GM12878 (cell line): Measurements from ENCODE around the gene ZBTB39. TPM values are rescaled to one million over a fixed set of nuclear protein-coding genes. Genes with fewer than 3 reads are reported as not detected.

Experiments used
- ATAC-seq: fragments of 200-7000 bp; cut with Tn5 transposase; 3 replicates; pipeline ENCODE4 v1.9.1; 2020; ENCODE audit warnings: mild to moderate bottlenecking, moderate library complexity
- BruUV-seq: library from RNA; stranded (reverse); fragments of 400-500 nt; replicated peaks from 2 replicates; lab custom pipeline; 2021; lab: Mats Ljungman, UMichigan
- CTCF ChIA-PET: fragments of 300-600 bp; sonication (Branson Sonifier 250); formaldehyde crosslinking; extraction: SDS; loops from one replicate; lab custom pipeline; 2021; ENCODE audit warnings: inconsistent platforms; lab: Yijun Ruan, JAX
- POLR2A ChIA-PET: fragments of 350-600 bp; formaldehyde crosslinking; extraction: SDS; loops from one replicate; lab custom pipeline; 2021; ENCODE audit warnings: inconsistent platforms; lab: Charles Lee
- RAD21 ChIA-PET: fragments of 300-600 bp; sonication (Branson Sonifier 250); formaldehyde crosslinking; loops from one replicate; lab custom pipeline; 2023; ENCODE audit warnings: antibody characterized with exemption; ENCODE audit not compliant: unreplicated experiment; lab: Charles Lee
- SMC1A ChIA-PET: fragments of 300-600 bp; sonication (Branson Sonifier 250); formaldehyde crosslinking; loops from one replicate; lab custom pipeline; 2023; ENCODE audit not compliant: unreplicated experiment, uncharacterized antibody; lab: Charles Lee
- DNase-seq: peaks from one replicate; pipeline ENCODE4 v3.0.0-alpha.2; 2011; ENCODE audit warnings: low read depth, low spot score
- FAIRE-seq: peaks from 3 replicates; lab custom pipeline; 2011; peaks lifted over from hg19 to GRCh38; lab: Jason Lieb, UNC
- H2AFZ ChIP-seq: 2 replicates; pipeline ENCODE4 v1.6.0; 2011; ENCODE audit warnings: low read depth, low read length, control low read depth; ENCODE audit not compliant: control insufficient read depth
- H3K27ac ChIP-seq: 2 replicates; pipeline ENCODE4 v1.5.1; 2011; ENCODE audit warnings: control low read depth; ENCODE audit not compliant: control insufficient read depth, insufficient read depth
- H3K27me3 ChIP-seq, 2 experiments: replicated peaks in 1 of 2; 2 replicates each; pipeline versions ENCODE4 v1.6.0 to v1.6.1; 2011; ENCODE audit warnings: low read length in 1 of 2; ENCODE audit not compliant: control insufficient read depth in 2 of 2, insufficient read depth in 2 of 2
- H3K36me3 ChIP-seq, 2 experiments: 2 replicates each; pipeline ENCODE4 v1.5.1; 2011; ENCODE audit warnings: low read length in 1 of 2; ENCODE audit not compliant: control insufficient read depth in 2 of 2, insufficient read depth in 2 of 2
- H3K4me1 ChIP-seq: 2 replicates; pipeline ENCODE4 v1.6.1; 2011; ENCODE audit warnings: mild to moderate bottlenecking, low read length, moderate library complexity, mixed read lengths; ENCODE audit not compliant: control insufficient read depth, insufficient read depth
- H3K4me2 ChIP-seq: 2 replicates; pipeline ENCODE4 v1.6.0; 2011; ENCODE audit warnings: control low read depth; ENCODE audit not compliant: control insufficient read depth, insufficient read depth
- H3K4me3 ChIP-seq: fragments of 200-600 bp; sonication (generic); 2 replicates; pipeline ENCODE4 v1.5.1; 2016
- H3K79me2 ChIP-seq: 2 replicates; pipeline ENCODE4 v1.6.0; 2011; ENCODE audit warnings: low read length; ENCODE audit not compliant: control insufficient read depth, insufficient read depth
- H3K9ac ChIP-seq: 2 replicates; pipeline ENCODE4 v1.8.0; 2011; ENCODE audit warnings: low read length, control low read depth, mixed read lengths; ENCODE audit not compliant: control insufficient read depth, insufficient read depth
- H3K9me3 ChIP-seq: replicated peaks from 3 replicates; pipeline ENCODE4 v1.5.1; 2011; ENCODE audit warnings: mild to moderate bottlenecking, low read length; ENCODE audit not compliant: control insufficient read depth, insufficient read depth
- H4K20me1 ChIP-seq: 2 replicates; pipeline ENCODE4 v1.6.0; 2011; ENCODE audit not compliant: control insufficient read depth, insufficient read depth
- ATF7 ChIP-seq: fragments of 450-650 bp; IDR thresholded peaks from 2 replicates; pipeline ENCODE4 v1.6.1; 2016; ENCODE audit warnings: low read depth, mild to moderate bottlenecking
- CBFB ChIP-seq: IDR thresholded peaks from 2 replicates; pipeline ENCODE4 v1.6.1; 2016; ENCODE audit warnings: antibody characterized with exemption, low read depth
- ESRRA ChIP-seq: IDR thresholded peaks from 2 replicates; pipeline ENCODE4 v1.6.1; 2012; ENCODE audit warnings: mild to moderate bottlenecking, low read length, improper control_type of control experiment
- FOS ChIP-seq: IDR thresholded peaks from 3 replicates; pipeline ENCODE4 v1.6.1; 2011; ENCODE audit warnings: borderline replicate concordance; ENCODE audit not compliant: insufficient read length; ENCODE audit errors: extremely low read depth
- GABPA ChIP-seq: IDR thresholded peaks from 2 replicates; pipeline ENCODE4 v1.6.1; 2014; ENCODE audit warnings: antibody characterized with exemption, low read depth, mild to moderate bottlenecking, inconsistent platforms
- HDAC6 ChIP-seq: fragments of 200-600 bp; sonication (generic); IDR thresholded peaks from one replicate; pipeline ENCODE4 v1.8.0; 2017; ENCODE audit warnings: antibody characterized with exemption; ENCODE audit not compliant: unreplicated experiment
- IKZF2 ChIP-seq, 2 experiments: fragments of 450-650 bp; IDR thresholded peaks; 2 replicates each; pipeline ENCODE4 v1.6.1; 2017; ENCODE audit warnings: mild to moderate bottlenecking in 2 of 2, moderate library complexity in 2 of 2
- LARP7 ChIP-seq: fragments of 450-650 bp; IDR thresholded peaks from 2 replicates; pipeline ENCODE4 v1.6.1; 2017; ENCODE audit warnings: mild to moderate bottlenecking
- PAX5 ChIP-seq: IDR thresholded peaks from 2 replicates; pipeline ENCODE4 v1.6.1; 2011; ENCODE audit warnings: low read depth, low read length, borderline replicate concordance
- POLR2AphosphoS5 ChIP-seq: IDR thresholded peaks from 2 replicates; pipeline ENCODE4 v1.6.1; 2011; ENCODE audit warnings: mild to moderate bottlenecking, low read length, inconsistent platforms
- RAD51 ChIP-seq: fragments of 450-650 bp; IDR thresholded peaks from 2 replicates; pipeline ENCODE4 v1.6.1; 2016; ENCODE audit warnings: moderate library complexity, mild to moderate bottlenecking, inconsistent platforms
- RELA ChIP-seq: fragments of 450-650 bp; IDR thresholded peaks from 2 replicates; pipeline ENCODE4 v1.8.0; 2014; ENCODE audit warnings: borderline replicate concordance; ENCODE audit not compliant: partially characterized antibody
- SMAD1 ChIP-seq: fragments of 450-650 bp; IDR thresholded peaks from 2 replicates; pipeline ENCODE4 v1.6.1; 2018; ENCODE audit warnings: mild to moderate bottlenecking, low read depth; ENCODE audit not compliant: partially characterized antibody
- SMARCA5 ChIP-seq: fragments of 450-650 bp; IDR thresholded peaks from 2 replicates; pipeline ENCODE4 v1.6.1; 2017; ENCODE audit warnings: mild to moderate bottlenecking
- SREBF1 ChIP-seq: IDR thresholded peaks from 2 replicates; pipeline ENCODE4 v1.6.1; 2012; ENCODE audit warnings: mild to moderate bottlenecking, low read length
- TARDBP ChIP-seq: IDR thresholded peaks from 2 replicates; pipeline ENCODE4 v1.6.1; 2016; ENCODE audit warnings: borderline replicate concordance
- TBL1XR1 ChIP-seq: IDR thresholded peaks from 2 replicates; pipeline ENCODE4 v1.6.1; 2012; ENCODE audit warnings: low read depth, low read length, improper control_type of control experiment
- WGBS: methylation state at CpG from one replicate; pipeline ENCODE4 v1.1.6; 2016; ENCODE audit warnings: low lambda C conversion rate; ENCODE audit not compliant: insufficient replicate concordance, insufficient coverage; ENCODE audit errors: missing lambda C conversion rate; 5-methylcytosine and 5-hydroxymethylcytosine counted together
- in situ Hi-C: fragments of 300-500 bp; cut with MboI; formaldehyde crosslinking; loops from 9 replicates; pipeline ENCODE4 v1.14.3; 2018; ENCODE audit warnings: mixed read lengths
- intact Hi-C: fragments of 100-400 bp; cut with micrococcal nuclease; formaldehyde crosslinking; loops from one replicate; pipeline ENCODE4 v1.14.2; 2022; ENCODE audit not compliant: unreplicated experiment
- polyA plus RNA-seq, 11 experiments: library from polyadenylated mRNA; depleted of rRNA in 4 of 11; unstranded in 6 of 11; stranded (reverse) in 5 of 11; fragments of >200 nt; fragmentation: Nextera tagmentation in 4 of 11; fragmentation: Illumina TruSeq in 1 of 11; extraction: Ambion mirVana in 4 of 11; extraction: Trizol in 1 of 11; gene quantifications; 1 replicate in 1 of 11; 2 replicates in 10 of 11; pipeline versions ENCODE4 v1.2.1 to v1.2.3, GENCODE V29; 2011 to 2016; ENCODE audit warnings: inconsistent platforms in 2 of 11, missing spikeins in 2 of 11, low read depth in 1 of 11
- total RNA-seq, 4 experiments: library from RNA; depleted of rRNA in 3 of 4; stranded (reverse); fragments of >200 nt in 3 of 4; fragmentation: Illumina TruSeq in 1 of 4; extraction: Trizol in 1 of 4; gene quantifications; 2 replicates each; pipeline versions ENCODE4 v1.2.1 to v1.2.3, GENCODE V29; 2013 to 2021
- TF ChIP-seq, protein P1 (sequence below): fragments of 150-350 bp; IDR thresholded peaks from 2 replicates; pipeline ENCODE4 v1.6.1; 2016; ENCODE audit warnings: low read depth, low read length
- TF ChIP-seq, protein P2 (sequence below): fragments of 450-650 bp; IDR thresholded peaks from 2 replicates; pipeline ENCODE4 v1.6.1; 2016; ENCODE audit warnings: mild to moderate bottlenecking

ZBTB39 gene
- total and polyA plus RNA-seq, 10 of the 15 experiments (the other 5 are each of a cell fraction or from before 2014, with no cell fraction given) = 0.88 to 6.8 (median 4.4) TPM

GRCh38 chr12:57012600-57013465 is 6.5 kb upstream of the ZBTB39 start:
- BruUV-seq = no TSS peak
- DNase-seq (peak; percentile 32), FAIRE-seq (peak; percentile 78), ATAC-seq (peak; percentile 87)
- RAD21 ChIA-PET = interaction anchor here (0.6 to 1.5 kb wide), 2 partner anchors 52 to 99 kb away, joined by 4 to 5 read pairs; partner anchors contain the start of gene STAT6
- POLR2A ChIA-PET = interaction anchor here (1.6 kb wide), 1 partner anchor 81 kb away, joined by 4 read pairs; no protein-coding TSS in a partner anchor
- no peak overlapping the region for H3K27ac ChIP-seq
- intact Hi-C loops (no loop called here), in situ Hi-C loops (no loop called here)
- WGBS = 49% methylated on average over 7 of the region's 7 CpGs
- H3K27me3 ChIP-seq = no peaks in the 10 kb centered on the region
- H3K9me3 ChIP-seq = no peaks in the 10 kb centered on the region
- peaks cover 24% of the 10 kb centered on the region for H3K4me1 ChIP-seq
- H4K20me1 ChIP-seq = no peaks in the 10 kb centered on the region
- H2AFZ ChIP-seq = no peak overlapping the region
- no peak overlapping the region for H3K9ac ChIP-seq
- H3K4me2 ChIP-seq = peak overlapping the region; percentile 9
- no peaks in the 10 kb centered on the region for H3K79me2 ChIP-seq
- H3K4me3 ChIP-seq = no peak overlapping the region
- CTCF ChIA-PET = interaction anchor here (0.6 to 9.5 kb wide), 8 partner anchors 11 to 250 kb away, joined by 3 to 117 read pairs (median 3); partner anchors contain the start of genes HSD17B6 and STAT6
- SMC1A ChIA-PET = interaction anchor here (0.6 to 5.5 kb wide), 5 partner anchors 20 to 99 kb away, joined by 3 to 37 read pairs (median 5); no protein-coding TSS in a partner anchor
- H3K36me3 ChIP-seq = no peaks in the 10 kb centered on the region
- TF ChIP-seq RELA (no peak), CBFB (no peak), FOS (no peak), HDAC6 (no peak), POLR2AphosphoS5 (no peak), GABPA (no peak), LARP7 (no peak), IKZF2 (IDR thresholded peaks at IDR 0.05) (peak; percentile 18 to 45; a peak in 1 of 4 replicates), SMAD1 (no peak), ATF7 (no peak), TBL1XR1 (no peak), SMARCA5 (peak; percentile 82; the same call in 1 of the 2 replicates), RAD51 (peak; percentile 34; the same call in 1 of the 2 replicates), PAX5 (peak; percentile 45; the same call in 1 of the 2 replicates), SREBF1 (no peak), ESRRA (no peak), TARDBP (no peak)
- TF ChIP-seq, protein P1, sequence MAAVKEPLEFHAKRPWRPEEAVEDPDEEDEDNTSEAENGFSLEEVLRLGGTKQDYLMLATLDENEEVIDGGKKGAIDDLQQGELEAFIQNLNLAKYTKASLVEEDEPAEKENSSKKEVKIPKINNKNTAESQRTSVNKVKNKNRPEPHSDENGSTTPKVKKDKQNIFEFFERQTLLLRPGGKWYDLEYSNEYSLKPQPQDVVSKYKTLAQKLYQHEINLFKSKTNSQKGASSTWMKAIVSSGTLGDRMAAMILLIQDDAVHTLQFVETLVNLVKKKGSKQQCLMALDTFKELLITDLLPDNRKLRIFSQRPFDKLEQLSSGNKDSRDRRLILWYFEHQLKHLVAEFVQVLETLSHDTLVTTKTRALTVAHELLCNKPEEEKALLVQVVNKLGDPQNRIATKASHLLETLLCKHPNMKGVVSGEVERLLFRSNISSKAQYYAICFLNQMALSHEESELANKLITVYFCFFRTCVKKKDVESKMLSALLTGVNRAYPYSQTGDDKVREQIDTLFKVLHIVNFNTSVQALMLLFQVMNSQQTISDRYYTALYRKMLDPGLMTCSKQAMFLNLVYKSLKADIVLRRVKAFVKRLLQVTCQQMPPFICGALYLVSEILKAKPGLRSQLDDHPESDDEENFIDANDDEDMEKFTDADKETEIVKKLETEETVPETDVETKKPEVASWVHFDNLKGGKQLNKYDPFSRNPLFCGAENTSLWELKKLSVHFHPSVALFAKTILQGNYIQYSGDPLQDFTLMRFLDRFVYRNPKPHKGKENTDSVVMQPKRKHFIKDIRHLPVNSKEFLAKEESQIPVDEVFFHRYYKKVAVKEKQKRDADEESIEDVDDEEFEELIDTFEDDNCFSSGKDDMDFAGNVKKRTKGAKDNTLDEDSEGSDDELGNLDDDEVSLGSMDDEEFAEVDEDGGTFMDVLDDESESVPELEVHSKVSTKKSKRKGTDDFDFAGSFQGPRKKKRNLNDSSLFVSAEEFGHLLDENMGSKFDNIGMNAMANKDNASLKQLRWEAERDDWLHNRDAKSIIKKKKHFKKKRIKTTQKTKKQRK = no peak
- TF ChIP-seq, protein P2, sequence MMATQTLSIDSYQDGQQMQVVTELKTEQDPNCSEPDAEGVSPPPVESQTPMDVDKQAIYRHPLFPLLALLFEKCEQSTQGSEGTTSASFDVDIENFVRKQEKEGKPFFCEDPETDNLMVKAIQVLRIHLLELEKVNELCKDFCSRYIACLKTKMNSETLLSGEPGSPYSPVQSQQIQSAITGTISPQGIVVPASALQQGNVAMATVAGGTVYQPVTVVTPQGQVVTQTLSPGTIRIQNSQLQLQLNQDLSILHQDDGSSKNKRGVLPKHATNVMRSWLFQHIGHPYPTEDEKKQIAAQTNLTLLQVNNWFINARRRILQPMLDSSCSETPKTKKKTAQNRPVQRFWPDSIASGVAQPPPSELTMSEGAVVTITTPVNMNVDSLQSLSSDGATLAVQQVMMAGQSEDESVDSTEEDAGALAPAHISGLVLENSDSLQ = no peak
